Neural cell (in vitro differentiated cells): ENCODE data around the gene NCF1. TPM values are rescaled to one million over a fixed set of nuclear protein-coding genes. Genes with fewer than 3 reads are reported as not detected.
"Not testable (repeated sequence)": the region's sequence is repeated elsewhere in the genome, so short reads cannot be mapped to it uniquely, and the experiment has no call there.

Experiments used
- H2AFZ ChIP-seq: fragments of 200-600, 300-800 bp; sonication (generic), shearing (Covaris generic); 2 replicates; pipeline ENCODE4 v1.6.0; 2014; ENCODE audit warnings: low read depth, mild to moderate bottlenecking, antibody characterized with exemption, low read length, moderate library complexity
- H3F3A ChIP-seq: fragments of 200-600 bp; shearing (Covaris generic); 2 replicates; pipeline ENCODE4 v1.6.1; 2016; ENCODE audit warnings: mild to moderate bottlenecking, moderate library complexity, mixed read lengths, antibody characterized with exemption, low read length; ENCODE audit not compliant: insufficient read depth, poor library complexity, severe bottlenecking
- H3K27ac ChIP-seq: fragments of 200-600, 300-800 bp; sonication (generic), shearing (Covaris generic); 2 replicates; pipeline ENCODE4 v1.5.1; 2014; ENCODE audit warnings: mild to moderate bottlenecking, low read length, moderate library complexity
- H3K27me3 ChIP-seq: fragments of 300-800, 200-600 bp; sonication (generic), shearing (Covaris generic); 2 replicates; pipeline ENCODE4 v1.6.0; 2014; ENCODE audit warnings: mild to moderate bottlenecking, low read depth, low read length, moderate library complexity; ENCODE audit not compliant: insufficient read depth
- H3K36me3 ChIP-seq: fragments of 300-800, 200-600 bp; sonication (generic), shearing (Covaris generic); 2 replicates; pipeline ENCODE4 v1.5.1; 2014; ENCODE audit warnings: mild to moderate bottlenecking, antibody characterized with exemption, low read length, moderate library complexity; ENCODE audit not compliant: insufficient read depth
- H3K4me2 ChIP-seq: fragments of 300-800, 200-600 bp; sonication (generic), shearing (Covaris generic); 2 replicates; pipeline ENCODE4 v1.6.0; 2014; ENCODE audit warnings: mild to moderate bottlenecking, low read length
- H3K4me3 ChIP-seq: fragments of 300-800, 200-600 bp; sonication (generic), shearing (Covaris generic); 2 replicates; pipeline ENCODE4 v1.5.1; 2014; ENCODE audit warnings: mild to moderate bottlenecking, low read length, moderate library complexity
- H3K79me2 ChIP-seq: fragments of 200-600 bp; shearing (Covaris generic); replicated peaks from 2 replicates; pipeline ENCODE4 v1.6.0; 2014; ENCODE audit warnings: mild to moderate bottlenecking, low read length, moderate library complexity; ENCODE audit not compliant: insufficient read depth
- H3K9ac ChIP-seq: fragments of 300-800, 200-600 bp; sonication (generic), shearing (Covaris generic); 2 replicates; pipeline ENCODE4 v1.6.1; 2016; ENCODE audit warnings: mild to moderate bottlenecking, low read length, mixed read lengths
- H3K9me2 ChIP-seq: fragments of 200-600 bp; shearing (Covaris generic); 2 replicates; pipeline ENCODE4 v1.6.1; 2016; ENCODE audit warnings: mild to moderate bottlenecking, low read length, mixed read lengths; ENCODE audit not compliant: insufficient read depth
- H3K9me3 ChIP-seq: fragments of 200-600, 300-800 bp; sonication (generic), shearing (Covaris generic); 2 replicates; pipeline ENCODE4 v1.6.1; 2016; ENCODE audit warnings: mild to moderate bottlenecking, mixed run types, low read length, moderate library complexity, mixed read lengths
- H4K20me1 ChIP-seq: fragments of 200-600 bp; shearing (Covaris generic); 2 replicates; pipeline ENCODE4 v1.6.1; 2016; ENCODE audit warnings: mild to moderate bottlenecking, mixed run types; ENCODE audit not compliant: insufficient read depth
- polyA plus RNA-seq: library from polyadenylated mRNA; depleted of rRNA; stranded (reverse); fragments of >200 nt; gene quantifications from 2 replicates; pipeline ENCODE4 v1.2.3, GENCODE V29; 2014

NCF1 gene
- polyA plus RNA-seq, 1 donor from 2014 or later: not detected

GRCh38 chr7:74770062-74770461, 3.7 kb upstream of the NCF1 start:
- H3K79me2 ChIP-seq, H4K20me1 ChIP-seq, H3K9me2 ChIP-seq, H3K9ac ChIP-seq, H2AFZ ChIP-seq, H3K4me2 ChIP-seq, H3K9me3 ChIP-seq, H3K36me3 ChIP-seq, H3F3A ChIP-seq, H3K27me3 ChIP-seq, H3K27ac ChIP-seq, H3K4me3 ChIP-seq: not testable (repeated sequence)

GRCh38 chr7:74772093-74772492, 1.7 kb upstream of the NCF1 start:
- H3K36me3 ChIP-seq, H3K9me2 ChIP-seq, H3K4me3 ChIP-seq, H3K27ac ChIP-seq, H3K9ac ChIP-seq, H3K4me2 ChIP-seq, H3F3A ChIP-seq, H3K79me2 ChIP-seq, H3K27me3 ChIP-seq, H2AFZ ChIP-seq, H3K9me3 ChIP-seq, H4K20me1 ChIP-seq: not testable (repeated sequence)

- not testable (repeated sequence) for H3K9me3 ChIP-seq, H2AFZ ChIP-seq, H3K9ac ChIP-seq, H3K9me2 ChIP-seq, H3F3A ChIP-seq, H4K20me1 ChIP-seq, H3K79me2 ChIP-seq, H3K4me3 ChIP-seq, H3K27me3 ChIP-seq, H3K36me3 ChIP-seq, H3K4me2 ChIP-seq, H3K27ac ChIP-seq
Observed at GRCh38 chr7:74775111-74775510, 1.3 kb downstream of the NCF1 start.

- not testable (repeated sequence) for H3K9me2 ChIP-seq, H3K9me3 ChIP-seq, H4K20me1 ChIP-seq, H3K4me2 ChIP-seq, H3K27ac ChIP-seq, H3K36me3 ChIP-seq, H2AFZ ChIP-seq, H3K27me3 ChIP-seq, H3K4me3 ChIP-seq, H3K9ac ChIP-seq, H3K79me2 ChIP-seq, H3F3A ChIP-seq
Observed at GRCh38 chr7:74779053-74779452, 5.2 kb downstream of the NCF1 start.

GRCh38 chr7:74781746-74782145, 7.9 kb downstream of the NCF1 start:
- not testable (repeated sequence) for H3K9ac ChIP-seq, H3K9me2 ChIP-seq, H4K20me1 ChIP-seq, H3K4me3 ChIP-seq, H2AFZ ChIP-seq, H3K9me3 ChIP-seq, H3F3A ChIP-seq, H3K79me2 ChIP-seq, H3K27me3 ChIP-seq, H3K36me3 ChIP-seq, H3K4me2 ChIP-seq, H3K27ac ChIP-seq

GRCh38 chr7:74783595-74783994, 9.8 kb downstream of the NCF1 start:
- H3K27me3 ChIP-seq, H2AFZ ChIP-seq, H3F3A ChIP-seq, H3K27ac ChIP-seq, H3K4me3 ChIP-seq, H3K4me2 ChIP-seq, H3K9ac ChIP-seq, H3K9me3 ChIP-seq, H4K20me1 ChIP-seq, H3K36me3 ChIP-seq, H3K9me2 ChIP-seq, H3K79me2 ChIP-seq: not testable (repeated sequence)

GRCh38 chr7:74788369-74789150, 14.7 kb downstream of the NCF1 start:
- H3K79me2 ChIP-seq, H3K27ac ChIP-seq, H3K9ac ChIP-seq, H3K9me3 ChIP-seq, H3K4me2 ChIP-seq, H3K27me3 ChIP-seq, H4K20me1 ChIP-seq, H2AFZ ChIP-seq, H3K9me2 ChIP-seq, H3F3A ChIP-seq, H3K36me3 ChIP-seq: not testable (repeated sequence)
- H3K4me3 ChIP-seq: peak overlapping the region; percentile 48

- not testable (repeated sequence) for H3K27me3 ChIP-seq, H4K20me1 ChIP-seq, H3K9me2 ChIP-seq, H3K79me2 ChIP-seq, H3F3A ChIP-seq, H3K9me3 ChIP-seq, H3K9ac ChIP-seq, H3K27ac ChIP-seq, H2AFZ ChIP-seq, H3K4me2 ChIP-seq, H3K4me3 ChIP-seq, H3K36me3 ChIP-seq
Observed at GRCh38 chr7:74789200-74789736, 15.5 kb downstream of the NCF1 start.
